ENCODE measurements around the gene C16orf82. TPM values are rescaled to one million over a fixed set of nuclear protein-coding genes. Genes with fewer than 3 reads are reported as not detected.

Gene C16orf82
- total and polyA plus RNA-seq, 2 of the 8 experiments (the other 6 are each of a cell fraction or from before 2014, with no cell fraction given), result not detected

DNA sequence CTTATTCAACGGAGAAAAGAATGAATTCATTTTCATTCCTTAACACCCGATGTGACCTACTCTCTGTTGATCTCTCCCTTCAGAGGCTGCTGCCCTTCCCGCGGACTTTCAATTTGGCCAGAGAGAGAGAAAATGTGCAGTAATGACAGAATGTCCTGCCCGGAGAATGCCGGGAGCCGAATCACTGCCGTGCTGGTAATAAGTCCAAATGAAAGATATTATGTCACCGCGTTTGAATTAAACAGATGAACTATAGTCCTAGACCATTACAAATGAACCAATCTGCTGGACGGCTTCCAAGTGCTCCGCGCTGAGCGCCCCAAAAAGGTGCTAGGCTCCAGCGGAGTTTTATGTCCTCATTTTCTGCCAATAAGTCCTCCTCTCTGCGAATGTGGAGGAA lies 14.7 kb upstream of the C16orf82 start:
- FAIRE-seq (no peak), DNase-seq (ENCODE audit: low read depth in 1 of 2, low spot score in 2 of 2) (no peak)
- H2BK15ac ChIP-seq (ENCODE audit: low read length), result no peak overlapping the region
- no peak overlapping the region for H3K23ac ChIP-seq (ENCODE audit: insufficient read length)
- H3K18ac ChIP-seq (ENCODE audit: extremely low read depth, low read length), result no peak overlapping the region
- no peak overlapping the region for H3K4ac ChIP-seq (replicated peaks; ENCODE audit: insufficient read length, low read depth, low read length)
- no peaks in the 10 kb centered on the region for H3K79me1 ChIP-seq (ENCODE audit: low read depth, low read length)
- no peaks in the 10 kb centered on the region for H3K27me3 ChIP-seq (replicated peaks in 1 of 4; ENCODE audit: control insufficient read depth in 3 of 4, extremely low read depth in 1 of 4, insufficient read depth in 3 of 4, low read length in 3 of 4)
- H2BK120ac ChIP-seq (replicated peaks; ENCODE audit: low read depth, low read length), result no peak overlapping the region
- H3K27ac ChIP-seq (ENCODE audit: low read depth, low read length), result no peak overlapping the region
- H2AFZ ChIP-seq (ENCODE audit: low read length), result no peak overlapping the region
- H2BK20ac ChIP-seq (ENCODE audit: low read length), result no peak overlapping the region
- 96% methylated on average over 16 of the region's 16 CpGs; no CpG with 5 or more reads in 1 of the 2 experiments for WGBS, 2 experiments (ENCODE audit: extremely low coverage in 1 of 2, insufficient coverage in 1 of 2, insufficient read length in 1 of 2, insufficient replicate concordance in 2 of 2, low coverage in 1 of 2, low lambda C conversion rate in 2 of 2, missing lambda C conversion rate in 1 of 2)
- H3K36me3 ChIP-seq (ENCODE audit: control insufficient read depth in 2 of 4, insufficient read depth in 4 of 4, low read length in 3 of 4), result no peaks in the 10 kb centered on the region
- H3K14ac ChIP-seq (ENCODE audit: insufficient read length), result no peak overlapping the region
- TF ChIP-seq, protein P1, sequence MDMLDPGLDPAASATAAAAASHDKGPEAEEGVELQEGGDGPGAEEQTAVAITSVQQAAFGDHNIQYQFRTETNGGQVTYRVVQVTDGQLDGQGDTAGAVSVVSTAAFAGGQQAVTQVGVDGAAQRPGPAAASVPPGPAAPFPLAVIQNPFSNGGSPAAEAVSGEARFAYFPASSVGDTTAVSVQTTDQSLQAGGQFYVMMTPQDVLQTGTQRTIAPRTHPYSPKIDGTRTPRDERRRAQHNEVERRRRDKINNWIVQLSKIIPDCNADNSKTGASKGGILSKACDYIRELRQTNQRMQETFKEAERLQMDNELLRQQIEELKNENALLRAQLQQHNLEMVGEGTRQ (IDR thresholded peaks at IDR 0.05; ENCODE audit: low read length), result no peak
- no peak for TF ChIP-seq ASH2L (IDR thresholded peaks at IDR 0.05; ENCODE audit: low read length)
- TF ChIP-seq SRF (IDR thresholded peaks at IDR 0.05; ENCODE audit: low read depth, low read length), result no peak
- TF ChIP-seq SIRT6 (IDR thresholded peaks at IDR 0.05; ENCODE audit: low read length), result no peak
- TF ChIP-seq, protein P2, sequence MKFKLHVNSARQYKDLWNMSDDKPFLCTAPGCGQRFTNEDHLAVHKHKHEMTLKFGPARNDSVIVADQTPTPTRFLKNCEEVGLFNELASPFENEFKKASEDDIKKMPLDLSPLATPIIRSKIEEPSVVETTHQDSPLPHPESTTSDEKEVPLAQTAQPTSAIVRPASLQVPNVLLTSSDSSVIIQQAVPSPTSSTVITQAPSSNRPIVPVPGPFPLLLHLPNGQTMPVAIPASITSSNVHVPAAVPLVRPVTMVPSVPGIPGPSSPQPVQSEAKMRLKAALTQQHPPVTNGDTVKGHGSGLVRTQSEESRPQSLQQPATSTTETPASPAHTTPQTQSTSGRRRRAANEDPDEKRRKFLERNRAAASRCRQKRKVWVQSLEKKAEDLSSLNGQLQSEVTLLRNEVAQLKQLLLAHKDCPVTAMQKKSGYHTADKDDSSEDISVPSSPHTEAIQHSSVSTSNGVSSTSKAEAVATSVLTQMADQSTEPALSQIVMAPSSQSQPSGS (IDR thresholded peaks at IDR 0.05; ENCODE audit: low read length), result no peak
- no peak for TF ChIP-seq GTF2F1 (IDR thresholded peaks at IDR 0.05; ENCODE audit: borderline replicate concordance, low read depth, low read length)
- no peak for TF ChIP-seq RAD21 (IDR thresholded peaks at IDR 0.05 in 1 of 2, conservative IDR thresholded peaks at IDR 0.05 in 1 of 2; ENCODE audit: low read depth in 2 of 2, low read length in 2 of 2)
- TF ChIP-seq SP4 (IDR thresholded peaks at IDR 0.05; ENCODE audit: low read length), result no peak
- no peak for TF ChIP-seq RNF2 (IDR thresholded peaks at IDR 0.05; ENCODE audit: borderline replicate concordance, low read depth, low read length, missing control alignments, poor library complexity, severe bottlenecking)
- H3K4me2 ChIP-seq (ENCODE audit: insufficient read depth in 1 of 2, low read depth in 2 of 2, low read length in 2 of 2), result no peak overlapping the region
- H4K5ac ChIP-seq (ENCODE audit: insufficient read length, low read depth, low read length), result no peak overlapping the region
- H3K4me3 ChIP-seq (ENCODE audit: extremely low read depth in 1 of 4, insufficient read depth in 2 of 4, low read depth in 3 of 4, low read length in 4 of 4), result no peak overlapping the region
- ChIA-PET POLR2A (ENCODE audit: partially characterized antibody) (no interaction called here), CTCF (ENCODE audit: partially characterized antibody) (interaction anchor here (1.4 kb wide), 1 partner anchor 18 kb away, joined by 5 read pairs; no protein-coding TSS in a partner anchor)
- peaks cover 1 to 5% (median 3%) of the 10 kb centered on the region in 4 experiments; a peak in 4 of 7 replicates for H3K4me1 ChIP-seq (replicated peaks in 1 of 4; ENCODE audit: control insufficient read depth in 3 of 4, insufficient read depth in 4 of 4, low read length in 3 of 4)
- no peak overlapping the region for H4K8ac ChIP-seq (ENCODE audit: extremely low read depth, insufficient read depth, low read length)
- H2AK5ac ChIP-seq (ENCODE audit: low read depth, low read length), result no peak overlapping the region
- H2BK5ac ChIP-seq (ENCODE audit: low read depth, low read length), result no peak overlapping the region
- H3K9ac ChIP-seq (replicated peaks in 1 of 4; ENCODE audit: extremely low read depth in 1 of 4, low read depth in 3 of 4, low read length in 3 of 4), result no peak overlapping the region
- H3K79me2 ChIP-seq (ENCODE audit: control insufficient read depth in 1 of 2, insufficient read depth in 2 of 2, low read length in 2 of 2), result no peaks in the 10 kb centered on the region
- no peaks in the 10 kb centered on the region for H4K20me1 ChIP-seq (replicated peaks in 1 of 2; ENCODE audit: control insufficient read depth in 1 of 2, insufficient read depth in 2 of 2, low read length in 2 of 2)
- no peaks in the 10 kb centered on the region for H3K9me3 ChIP-seq (ENCODE audit: insufficient read depth in 2 of 2, low read depth in 1 of 2, low read length in 1 of 2)
- H4K91ac ChIP-seq (replicated peaks; ENCODE audit: insufficient read length, low read length), result no peak overlapping the region
- no peak overlapping the region for H3K56ac ChIP-seq (replicated peaks; ENCODE audit: insufficient read length, low read depth, low read length)
- H2BK12ac ChIP-seq (ENCODE audit: low read depth, low read length), result no peak overlapping the region
- H3K23me2 ChIP-seq (ENCODE audit: low read depth, low read length), result no peaks in the 10 kb centered on the region; the same call in none of the 2 replicates
